ENCODE results near the gene MINDY4. TPM values are rescaled to one million over a fixed set of nuclear protein-coding genes. Genes with fewer than 3 reads are reported as not detected.

The MINDY4 gene
- polyA plus RNA-seq, 1 experiment: 1.8 TPM

GRCh38 chr7:30812676-30813075 lies 41.5 kb downstream of the MINDY4 start:
- Histone ChIP-seq H3K27me3 (ENCODE audit: control insufficient read depth, insufficient read depth, low read length) (no peaks in the 10 kb centered on the region), H3K4me3 (ENCODE audit: low read depth, low read length) (no peak overlapping the region), H3K9me3 (ENCODE audit: control insufficient read depth, insufficient read depth, low read length) (no peaks in the 10 kb centered on the region), H3K27ac (ENCODE audit: low read depth, low read length) (no peak overlapping the region)
- TF ChIP-seq, protein P1, sequence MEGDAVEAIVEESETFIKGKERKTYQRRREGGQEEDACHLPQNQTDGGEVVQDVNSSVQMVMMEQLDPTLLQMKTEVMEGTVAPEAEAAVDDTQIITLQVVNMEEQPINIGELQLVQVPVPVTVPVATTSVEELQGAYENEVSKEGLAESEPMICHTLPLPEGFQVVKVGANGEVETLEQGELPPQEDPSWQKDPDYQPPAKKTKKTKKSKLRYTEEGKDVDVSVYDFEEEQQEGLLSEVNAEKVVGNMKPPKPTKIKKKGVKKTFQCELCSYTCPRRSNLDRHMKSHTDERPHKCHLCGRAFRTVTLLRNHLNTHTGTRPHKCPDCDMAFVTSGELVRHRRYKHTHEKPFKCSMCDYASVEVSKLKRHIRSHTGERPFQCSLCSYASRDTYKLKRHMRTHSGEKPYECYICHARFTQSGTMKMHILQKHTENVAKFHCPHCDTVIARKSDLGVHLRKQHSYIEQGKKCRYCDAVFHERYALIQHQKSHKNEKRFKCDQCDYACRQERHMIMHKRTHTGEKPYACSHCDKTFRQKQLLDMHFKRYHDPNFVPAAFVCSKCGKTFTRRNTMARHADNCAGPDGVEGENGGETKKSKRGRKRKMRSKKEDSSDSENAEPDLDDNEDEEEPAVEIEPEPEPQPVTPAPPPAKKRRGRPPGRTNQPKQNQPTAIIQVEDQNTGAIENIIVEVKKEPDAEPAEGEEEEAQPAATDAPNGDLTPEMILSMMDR (IDR thresholded peaks at IDR 0.05; ENCODE audit: low read depth, low read length): no peak
- no peak for DNase-seq (ENCODE audit: low read depth, low spot score)
- ChIA-PET POLR2A (no interaction called here), CTCF (interaction anchor here (0.6 to 3.1 kb wide), 3 partner anchors 72 to 1484 kb away, joined by 4 to 16 read pairs (median 4); no protein-coding TSS in a partner anchor)

DNA sequence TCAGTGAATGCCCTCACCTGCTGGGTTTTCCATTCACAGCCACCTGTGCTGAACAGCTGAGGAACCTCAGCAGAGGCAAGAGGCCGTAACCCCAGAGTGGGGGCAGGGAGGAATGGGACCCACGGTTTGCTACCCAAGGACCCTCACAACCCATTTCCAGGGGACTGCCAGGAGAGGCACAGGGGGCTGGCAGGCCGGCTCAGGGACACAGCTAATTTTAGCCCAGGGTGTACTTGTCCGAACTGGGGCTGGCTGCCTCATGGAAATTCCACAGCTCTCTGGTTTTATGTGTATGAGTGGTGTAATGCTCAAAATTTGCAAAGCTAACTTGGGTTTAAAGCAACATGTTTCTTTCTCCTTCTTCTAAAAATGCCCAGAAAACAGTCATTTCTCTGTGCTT lies 42.2 kb downstream of the MINDY4 start:
- no peak overlapping the region for H3K4me3 ChIP-seq (ENCODE audit: low read depth, low read length)
- POLR2A ChIA-PET: no interaction called here
- TF ChIP-seq, protein P1 (IDR thresholded peaks at IDR 0.05; ENCODE audit: low read depth, low read length): no peak
- H3K27ac ChIP-seq (ENCODE audit: low read depth, low read length): no peak overlapping the region
- CTCF ChIA-PET: interaction anchor here (1.2 to 3.1 kb wide), 4 partner anchors 73 to 309 kb away, joined by 3 to 16 read pairs (median 8); no protein-coding TSS in a partner anchor
- H3K9me3 ChIP-seq (ENCODE audit: control insufficient read depth, insufficient read depth, low read length): no peaks in the 10 kb centered on the region
- H3K27me3 ChIP-seq (ENCODE audit: control insufficient read depth, insufficient read depth, low read length): no peaks in the 10 kb centered on the region
- no peak for DNase-seq (ENCODE audit: low read depth, low spot score)

- TF ChIP-seq, protein P1 (IDR thresholded peaks at IDR 0.05; ENCODE audit: low read depth, low read length): no peak
- Histone ChIP-seq H3K27me3 (ENCODE audit: control insufficient read depth, insufficient read depth, low read length) (no peaks in the 10 kb centered on the region), H3K4me3 (ENCODE audit: low read depth, low read length) (no peak overlapping the region), H3K9me3 (ENCODE audit: control insufficient read depth, insufficient read depth, low read length) (no peaks in the 10 kb centered on the region), H3K27ac (ENCODE audit: low read depth, low read length) (no peak overlapping the region)
- DNase-seq (ENCODE audit: low read depth, low spot score): no peak
- POLR2A ChIA-PET: no interaction called here
- CTCF ChIA-PET: interaction anchor here (0.9 to 3.1 kb wide), 4 partner anchors 124 to 319 kb away, joined by 3 to 16 read pairs (median 9); no protein-coding TSS in a partner anchor
Measured at GRCh38 chr7:30814700-30815387, 43.6 kb downstream of the MINDY4 start.

DNA sequence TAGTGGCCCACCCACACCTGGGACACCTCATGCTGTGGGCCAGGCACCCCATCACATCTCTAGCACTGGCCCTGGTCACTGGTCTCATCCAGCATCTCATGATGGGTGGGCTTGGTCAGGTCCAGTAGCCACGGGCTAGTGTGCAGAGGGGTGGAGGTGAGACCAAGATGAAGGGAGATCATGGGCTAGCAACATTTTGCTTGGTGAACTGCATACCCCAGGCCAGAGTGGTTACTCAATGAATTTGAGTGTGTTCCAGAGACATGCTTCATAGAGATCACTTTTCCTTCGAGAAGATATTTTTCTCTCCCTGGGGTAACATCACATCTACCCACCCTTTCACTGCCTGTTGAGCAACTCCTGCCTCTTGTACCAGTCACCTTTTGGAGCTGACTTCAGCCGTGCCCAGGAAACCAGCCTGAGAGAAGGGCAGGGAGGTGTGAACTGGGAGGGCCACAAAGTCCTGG lies 44.2 kb downstream of the MINDY4 start:
- no peak overlapping the region for H3K4me3 ChIP-seq (ENCODE audit: low read depth, low read length)
- no peak overlapping the region for H3K27ac ChIP-seq (ENCODE audit: low read depth, low read length)
- H3K27me3 ChIP-seq (ENCODE audit: control insufficient read depth, insufficient read depth, low read length): no peaks in the 10 kb centered on the region
- H3K9me3 ChIP-seq (ENCODE audit: control insufficient read depth, insufficient read depth, low read length): no peaks in the 10 kb centered on the region
- TF ChIP-seq, protein P1 (IDR thresholded peaks at IDR 0.05; ENCODE audit: low read depth, low read length): no peak
- CTCF ChIA-PET: interaction anchor here (1.1 to 2.3 kb wide), 2 partner anchors 13 to 307 kb away, joined by 3 to 12 read pairs; no protein-coding TSS in a partner anchor
- no peak for DNase-seq (ENCODE audit: low read depth, low spot score)
- POLR2A ChIA-PET: no interaction called here

- H3K27me3 ChIP-seq (ENCODE audit: control insufficient read depth, insufficient read depth, low read length): no peaks in the 10 kb centered on the region
- DNase-seq (ENCODE audit: low read depth, low spot score): no peak
- H3K9me3 ChIP-seq (ENCODE audit: control insufficient read depth, insufficient read depth, low read length): no peaks in the 10 kb centered on the region
- ChIA-PET CTCF (interaction anchor here (1.1 to 2.3 kb wide), 2 partner anchors 12 to 306 kb away, joined by 3 to 12 read pairs; no protein-coding TSS in a partner anchor), POLR2A (no interaction called here)
- TF ChIP-seq, protein P1 (IDR thresholded peaks at IDR 0.05; ENCODE audit: low read depth, low read length): no peak
- H3K4me3 ChIP-seq (ENCODE audit: low read depth, low read length): no peak overlapping the region
- H3K27ac ChIP-seq (ENCODE audit: low read depth, low read length): no peak overlapping the region
Measured at GRCh38 chr7:30815951-30816644, 44.9 kb downstream of the MINDY4 start.
